ENCODE results near the gene DHRS11. TPM values are rescaled to one million over a fixed set of nuclear protein-coding genes. Genes with fewer than 3 reads are reported as not detected.

Gene DHRS11
- total RNA-seq: 10 to 100 TPM; 10.1 to 17.3 TPM

DNA sequence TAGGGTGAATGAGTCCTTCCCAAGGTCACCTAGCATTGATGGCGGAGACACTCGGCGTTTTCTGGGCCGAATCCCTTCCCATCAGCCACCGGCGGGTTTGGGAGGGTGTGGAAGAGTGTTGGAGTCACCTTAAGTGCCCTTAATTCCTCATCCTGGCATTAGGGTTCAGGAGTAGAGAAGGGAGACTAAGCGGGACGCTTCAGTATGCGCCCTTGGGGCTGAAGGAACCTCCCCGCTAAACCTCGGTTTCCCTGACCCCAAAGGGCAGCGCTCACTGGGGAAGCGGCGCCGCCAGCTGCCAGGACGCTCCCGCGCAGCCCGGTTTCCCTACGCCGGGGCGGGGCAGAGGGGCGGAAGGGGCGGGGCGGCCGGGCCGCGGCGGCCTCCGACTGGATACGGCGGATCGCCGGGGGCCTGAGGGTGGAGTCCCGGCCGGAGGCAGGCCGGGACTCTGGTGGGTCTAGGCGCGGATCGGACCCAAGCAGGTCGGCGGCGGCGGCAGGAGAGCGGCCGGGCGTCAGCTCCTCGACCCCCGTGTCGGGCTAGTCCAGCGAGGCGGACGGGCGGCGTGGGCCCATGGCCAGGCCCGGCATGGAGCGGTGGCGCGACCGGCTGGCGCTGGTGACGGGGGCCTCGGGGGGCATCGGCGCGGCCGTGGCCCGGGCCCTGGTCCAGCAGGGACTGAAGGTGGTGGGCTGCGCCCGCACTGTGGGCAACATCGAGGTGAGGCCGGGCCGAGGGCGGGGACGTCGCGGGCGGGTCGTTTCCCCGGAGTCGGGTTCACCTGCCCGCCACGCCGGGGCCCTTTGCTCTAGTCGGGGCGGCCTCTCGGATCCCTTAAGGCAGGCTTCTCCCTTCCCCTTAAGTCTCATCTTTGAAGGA is at the start of gene DHRS11:
Gene DHRS11 (plus strand): TSS at position 446 of the 882 bp plus-strand sequence. CDS start 131 bp downstream, at position 577.
- Histone ChIP-seq H3K4me1 (ENCODE audit: control insufficient read depth in 1 of 2, low read depth in 2 of 2) (peaks cover 9 to 14% of the 10 kb centered on the region in 2 donors), H3K4me3 (peak within 1 kb of the TSS; percentile 93), H3K9me3 (no peaks in the 10 kb centered on the region), H3K27me3 (replicated peaks; ENCODE audit: insufficient read depth) (no peaks in the 10 kb centered on the region), H3K36me3 (peaks cover 16% of the 10 kb centered on the region), H3K27ac (peak within 1 kb of the TSS in 1 of 2 donors; percentile 38)
- no peak for TF ChIP-seq CTCF (IDR thresholded peaks at IDR 0.05)
- DNase-seq (ENCODE audit: low spot score): peak; percentile 30
- ATAC-seq (ENCODE audit: insufficient number of reproducible peaks, low FRiP score, low read depth): peak; percentile 65

DNA sequence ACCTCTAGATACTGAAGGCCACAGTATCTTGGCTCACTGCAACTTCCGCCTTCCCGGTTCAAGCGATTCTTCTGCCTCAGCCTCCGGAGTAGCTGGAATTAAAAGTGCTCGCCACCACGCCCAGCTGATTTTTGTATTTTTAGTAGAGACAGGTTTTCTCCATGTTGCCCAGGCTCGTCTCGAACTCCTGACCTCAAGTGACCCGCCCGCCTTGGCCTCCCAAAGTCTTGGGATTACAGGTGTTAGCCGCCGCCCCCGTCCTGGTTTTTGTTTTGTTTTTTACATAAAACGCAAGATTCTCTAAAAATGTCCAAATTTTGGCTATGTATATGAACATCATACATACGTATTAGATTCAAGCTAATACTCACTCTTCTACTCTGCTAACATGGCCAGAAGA is 48.9 kb upstream of the DHRS11 start:
- DNase-seq (ENCODE audit: low spot score) (no peak), ATAC-seq (ENCODE audit: insufficient number of reproducible peaks, low FRiP score, low read depth) (no peak)
- Histone ChIP-seq H3K36me3 (no peaks in the 10 kb centered on the region), H3K27ac (no peak overlapping the region), H3K4me1 (ENCODE audit: control insufficient read depth in 1 of 2, low read depth in 2 of 2) (peaks cover 26 to 31% of the 10 kb centered on the region in 2 donors), H3K9me3 (no peaks in the 10 kb centered on the region), H3K4me3 (no peak overlapping the region), H3K27me3 (replicated peaks; ENCODE audit: insufficient read depth) (no peaks in the 10 kb centered on the region)
- TF ChIP-seq CTCF (IDR thresholded peaks at IDR 0.05): no peak

DNA sequence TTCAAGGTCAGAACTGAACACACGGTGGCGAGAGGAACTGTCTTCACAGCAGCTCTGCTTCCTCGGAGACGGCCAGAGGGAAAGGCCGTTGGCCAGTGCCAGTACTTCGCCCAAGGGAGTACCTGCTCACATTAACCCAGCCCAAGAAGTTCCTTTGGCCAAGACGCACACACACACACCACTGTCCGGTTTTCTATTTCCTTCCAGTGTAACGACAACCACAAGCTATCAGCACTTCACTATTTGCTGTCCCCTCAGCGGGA is 47.7 kb upstream of the DHRS11 start:
- no peak for DNase-seq (ENCODE audit: low spot score)
- H3K27me3 ChIP-seq (replicated peaks; ENCODE audit: insufficient read depth): no peaks in the 10 kb centered on the region
- peak overlapping the region; percentile 99 to 100 for H3K27ac ChIP-seq
- H3K4me1 ChIP-seq (ENCODE audit: control insufficient read depth in 1 of 2, low read depth in 2 of 2): peaks cover 32 to 42% of the 10 kb centered on the region in 2 donors
- no peaks in the 10 kb centered on the region for H3K36me3 ChIP-seq
- TF ChIP-seq CTCF (IDR thresholded peaks at IDR 0.05): no peak
- H3K9me3 ChIP-seq: no peaks in the 10 kb centered on the region
- peak overlapping the region; percentile 100 for H3K4me3 ChIP-seq
- ATAC-seq (ENCODE audit: insufficient number of reproducible peaks, low FRiP score, low read depth): no peak

GRCh38 chr17:36544307-36545076 is 47.2 kb upstream of the DHRS11 start, which contains the start of gene GGNBP2:
Gene GGNBP2 (plus strand): TSS chr17:36544919. CDS start chr17:36545725, 806 bp downstream.
- DNase-seq (ENCODE audit: low spot score): peak; percentile 60
- peak; percentile 85 for ATAC-seq (ENCODE audit: insufficient number of reproducible peaks, low FRiP score, low read depth)
- Histone ChIP-seq H3K9me3 (no peaks in the 10 kb centered on the region), H3K27me3 (replicated peaks; ENCODE audit: insufficient read depth) (no peaks in the 10 kb centered on the region), H3K4me3 (peak within 1 kb of the TSS; percentile 100), H3K36me3 (no peaks in the 10 kb centered on the region), H3K27ac (peak within 1 kb of the TSS; percentile 99 to 100), H3K4me1 (ENCODE audit: control insufficient read depth in 1 of 2, low read depth in 2 of 2) (peaks cover 32 to 46% of the 10 kb centered on the region in 2 donors)
- no peak for TF ChIP-seq CTCF (IDR thresholded peaks at IDR 0.05)

- H3K27ac ChIP-seq: peak overlapping the region; percentile 99 to 100
- peak overlapping the region; percentile 100 for H3K4me3 ChIP-seq
- no peaks in the 10 kb centered on the region for H3K36me3 ChIP-seq
- no peak for TF ChIP-seq CTCF (IDR thresholded peaks at IDR 0.05)
- DNase-seq (ENCODE audit: low spot score) (peak; percentile 6), ATAC-seq (ENCODE audit: insufficient number of reproducible peaks, low FRiP score, low read depth) (no peak)
- no peaks in the 10 kb centered on the region for H3K9me3 ChIP-seq
- H3K27me3 ChIP-seq (replicated peaks; ENCODE audit: insufficient read depth): no peaks in the 10 kb centered on the region
- peaks cover 32 to 52% of the 10 kb centered on the region in 2 donors for H3K4me1 ChIP-seq (ENCODE audit: control insufficient read depth in 1 of 2, low read depth in 2 of 2)
Observed at GRCh38 chr17:36545077-36545464, 46.6 kb upstream of the DHRS11 start.

All from thoracic aorta (tissue), 2 donors.